HepG2 (cell line): Measurements from ENCODE around the gene HIRA. TPM values are rescaled to one million over a fixed set of nuclear protein-coding genes. Genes with fewer than 3 reads are reported as not detected.

Experiments
- CBX1 ChIP-seq: IDR thresholded peaks from one replicate; pipeline ENCODE4 v1.6.1; 2016; ENCODE audit warnings: antibody characterized with exemption, low read depth
- CENPBD1 ChIP-seq: sonication (generic); formaldehyde crosslinking; IDR thresholded peaks from 2 replicates; pipeline ENCODE4 v1.8.0; 2022; ENCODE audit warnings: missing genetic modification reagents, low read depth, mild to moderate bottlenecking, borderline replicate concordance
- FOSL1 ChIP-seq: sonication (generic); formaldehyde crosslinking; IDR thresholded peaks from 2 replicates; pipeline ENCODE4 v1.9.0; 2021; ENCODE audit warnings: missing genetic modification reagents, borderline replicate concordance
- GFI1 ChIP-seq: sonication (generic); formaldehyde crosslinking; IDR thresholded peaks from 2 replicates; pipeline ENCODE4 v1.5.0; 2020; ENCODE audit warnings: missing genetic modification reagents, mild to moderate bottlenecking, borderline replicate concordance
- HMG20B ChIP-seq: conservative IDR thresholded peaks from 2 replicates; pipeline ENCODE4 v1.6.1; 2016; ENCODE audit warnings: missing genetic modification reagents, missing compliant biosample characterization
- KDM1A ChIP-seq: IDR thresholded peaks from 2 replicates; pipeline ENCODE4 v1.6.1; 2016; ENCODE audit warnings: missing compliant biosample characterization
- KDM6A ChIP-seq: IDR thresholded peaks from 2 replicates; pipeline ENCODE4 v1.6.1; 2016; ENCODE audit warnings: low read depth
- NCOR1 ChIP-seq: fragments of 200-600 bp; sonication (generic); IDR thresholded peaks from 2 replicates; pipeline ENCODE4 v1.7.0; 2017; ENCODE audit warnings: antibody characterized with exemption, low read length, borderline replicate concordance
- NFATC3 ChIP-seq: sonication (generic); formaldehyde crosslinking; IDR thresholded peaks from 2 replicates; pipeline ENCODE4 v1.5.1; 2020; ENCODE audit warnings: mild to moderate bottlenecking, missing genetic modification reagents
- PCBP2 ChIP-seq: fragments of 200-400 bp; formaldehyde crosslinking; optimal IDR thresholded peaks from 2 replicates; pipeline ENCODE3; 2018; ENCODE audit warnings: low read length, low read depth; ENCODE audit not compliant: poor library complexity, severe bottlenecking
- POLR2AphosphoS2 ChIP-seq: IDR thresholded peaks from 2 replicates; pipeline ENCODE4 v1.6.1; 2011; ENCODE audit warnings: low read depth, low read length, improper control_type of control experiment
- SALL1 ChIP-seq: sonication (generic); formaldehyde crosslinking; IDR thresholded peaks from 2 replicates; pipeline ENCODE4 v1.8.0; 2022; ENCODE audit warnings: mild to moderate bottlenecking, missing genetic modification reagents
- SMAD9 ChIP-seq: sonication (generic); formaldehyde crosslinking; IDR thresholded peaks from 2 replicates; pipeline ENCODE4 v1.5.1; 2020; ENCODE audit warnings: mild to moderate bottlenecking, missing genetic modification reagents
- SNAI1 ChIP-seq: sonication (generic); formaldehyde crosslinking; IDR thresholded peaks from 2 replicates; pipeline ENCODE4 v1.5.0; 2020; ENCODE audit warnings: mild to moderate bottlenecking, missing genetic modification reagents, borderline replicate concordance
- TBX2 ChIP-seq: sonication (generic); formaldehyde crosslinking; IDR thresholded peaks from 2 replicates; pipeline ENCODE4 v1.5.0; 2020; ENCODE audit warnings: missing genetic modification reagents, mild to moderate bottlenecking, borderline replicate concordance
- ZNF10 ChIP-seq: sonication (generic); formaldehyde crosslinking; IDR thresholded peaks from 2 replicates; pipeline ENCODE4 v1.4.0; 2020; ENCODE audit warnings: mild to moderate bottlenecking, low read depth, missing genetic modification reagents, borderline replicate concordance
- ZNF24 ChIP-seq: fragments of 450-650 bp; IDR thresholded peaks from 2 replicates; pipeline ENCODE4 v1.6.1; 2017; ENCODE audit warnings: antibody characterized with exemption, mild to moderate bottlenecking
- ZNF501 ChIP-seq: sonication (generic); formaldehyde crosslinking; IDR thresholded peaks from 2 replicates; pipeline ENCODE4 v1.5.1; 2020; ENCODE audit warnings: mild to moderate bottlenecking, moderate library complexity, missing genetic modification reagents
- ZNF564 ChIP-seq: sonication (generic); formaldehyde crosslinking; IDR thresholded peaks from 2 replicates; pipeline ENCODE4 v1.8.1; 2023; ENCODE audit warnings: mild to moderate bottlenecking, missing genetic modification reagents
- ZNF709 ChIP-seq: sonication (generic); formaldehyde crosslinking; IDR thresholded peaks from 2 replicates; pipeline ENCODE4 v1.5.0; 2020; ENCODE audit warnings: mild to moderate bottlenecking, missing genetic modification reagents
- ZNF883 ChIP-seq: sonication (generic); formaldehyde crosslinking; IDR thresholded peaks from 2 replicates; pipeline ENCODE4 v1.5.1; 2020; ENCODE audit warnings: mild to moderate bottlenecking, missing genetic modification reagents; ENCODE audit errors: not compliant biosample characterization
- ZSCAN5A ChIP-seq: sonication (generic); formaldehyde crosslinking; IDR thresholded peaks from 2 replicates; pipeline ENCODE4 v1.8.0; 2022; ENCODE audit warnings: mild to moderate bottlenecking, missing genetic modification reagents, borderline replicate concordance
- polyA plus RNA-seq, 8 experiments: library from polyadenylated mRNA; depleted of rRNA in 3 of 8; stranded (reverse) in 7 of 8; unstranded in 1 of 8; fragments of >200 nt; fragmentation: Illumina TruSeq in 4 of 8; extraction: Trizol in 4 of 8; gene quantifications; 2 replicates each; pipeline versions ENCODE4 v1.2.1 to v1.2.3, GENCODE V29; 2011 to 2016; ENCODE audit warnings: low read depth in 4 of 8, missing spikeins in 1 of 8, mixed read lengths in 1 of 8; ENCODE audit not compliant: insufficient read depth in 1 of 8
- total RNA-seq, 5 experiments: library from RNA; depleted of rRNA; stranded (reverse); fragments of >200 nt; fragmentation: Illumina TruSeq; extraction: Trizol; gene quantifications; 2 replicates each; pipeline ENCODE4 v1.2.3, GENCODE V29; 2016; ENCODE audit warnings: low read depth in 1 of 5
- TF ChIP-seq, protein P1 (sequence below): sonication (generic); formaldehyde crosslinking; IDR thresholded peaks from 2 replicates; pipeline ENCODE4 v1.4.0; 2020; ENCODE audit warnings: missing genetic modification reagents, mild to moderate bottlenecking, borderline replicate concordance
- TF ChIP-seq, protein P2 (sequence below): sonication (generic); formaldehyde crosslinking; IDR thresholded peaks from 2 replicates; pipeline ENCODE4 v1.5.1; 2020; ENCODE audit warnings: mild to moderate bottlenecking, moderate library complexity, missing genetic modification reagents

The HIRA gene
- total and polyA plus RNA-seq, 2 of the 13 experiments (the other 11 are each of a cell fraction or from before 2014, with no cell fraction given), result 21.5 to 29.2 TPM

- TF ChIP-seq ZSCAN5A (CRISPR knock-in tag) (peak; percentile 87), PCBP2 (no peak), ZNF883 (CRISPR knock-in tag) (peak; percentile 92), HMG20B (CRISPR knock-in tag) (peak; percentile 76), ZNF24 (peak; percentile 82; the same call in 1 of the 2 replicates), SALL1 (CRISPR knock-in tag) (peak; percentile 92), NFATC3 (CRISPR knock-in tag) (peak; percentile 67; the same call in 1 of the 2 replicates), POLR2AphosphoS2 (no peak), TBX2 (CRISPR knock-in tag) (peak; percentile 96), SNAI1 (CRISPR knock-in tag) (peak; percentile 62), CBX1 (peak; percentile 99), KDM6A (CRISPR knock-in tag) (peak; percentile 55; the same call in 1 of the 2 replicates), ZNF501 (CRISPR knock-in tag) (peak; percentile 97), SMAD9 (CRISPR knock-in tag) (peak; percentile 76; the same call in 1 of the 2 replicates), ZNF10 (no peak), ZNF709 (peak; percentile 56; the same call in 1 of the 2 replicates), KDM1A (CRISPR knock-in tag) (no peak), FOSL1 (CRISPR knock-in tag) (peak; percentile 22; the same call in 1 of the 2 replicates), ZNF564 (CRISPR knock-in tag) (peak; percentile 93), GFI1 (no peak), CENPBD1 (no peak), NCOR1 (peak; percentile 53; the same call in 1 of the 2 replicates)
- TF ChIP-seq, protein P1, sequence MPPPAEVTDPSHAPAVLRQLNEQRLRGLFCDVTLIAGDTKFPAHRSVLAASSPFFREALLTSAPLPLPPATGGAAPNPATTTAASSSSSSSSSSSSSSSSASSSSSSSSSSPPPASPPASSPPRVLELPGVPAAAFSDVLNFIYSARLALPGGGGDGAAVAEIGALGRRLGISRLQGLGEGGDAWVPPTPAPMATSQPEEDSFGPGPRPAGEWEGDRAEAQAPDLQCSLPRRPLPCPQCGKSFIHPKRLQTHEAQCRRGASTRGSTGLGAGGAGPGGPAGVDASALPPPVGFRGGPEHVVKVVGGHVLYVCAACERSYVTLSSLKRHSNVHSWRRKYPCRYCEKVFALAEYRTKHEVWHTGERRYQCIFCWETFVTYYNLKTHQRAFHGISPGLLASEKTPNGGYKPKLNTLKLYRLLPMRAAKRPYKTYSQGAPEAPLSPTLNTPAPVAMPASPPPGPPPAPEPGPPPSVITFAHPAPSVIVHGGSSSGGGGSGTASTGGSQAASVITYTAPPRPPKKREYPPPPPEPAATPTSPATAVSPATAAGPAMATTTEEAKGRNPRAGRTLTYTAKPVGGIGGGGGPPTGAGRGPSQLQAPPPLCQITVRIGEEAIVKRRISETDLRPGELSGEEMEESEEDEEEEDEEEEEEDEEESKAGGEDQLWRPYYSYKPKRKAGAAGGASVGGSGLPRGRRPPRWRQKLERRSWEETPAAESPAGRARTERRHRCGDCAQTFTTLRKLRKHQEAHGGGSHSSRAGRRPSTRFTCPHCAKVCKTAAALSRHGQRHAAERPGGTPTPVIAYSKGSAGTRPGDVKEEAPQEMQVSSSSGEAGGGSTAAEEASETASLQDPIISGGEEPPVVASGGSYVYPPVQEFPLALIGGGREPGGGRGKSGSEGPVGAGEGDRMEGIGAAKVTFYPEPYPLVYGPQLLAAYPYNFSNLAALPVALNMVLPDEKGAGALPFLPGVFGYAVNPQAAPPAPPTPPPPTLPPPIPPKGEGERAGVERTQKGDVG (CRISPR knock-in tag), result peak; percentile 76; the same call in 1 of the 2 replicates
- TF ChIP-seq, protein P2, sequence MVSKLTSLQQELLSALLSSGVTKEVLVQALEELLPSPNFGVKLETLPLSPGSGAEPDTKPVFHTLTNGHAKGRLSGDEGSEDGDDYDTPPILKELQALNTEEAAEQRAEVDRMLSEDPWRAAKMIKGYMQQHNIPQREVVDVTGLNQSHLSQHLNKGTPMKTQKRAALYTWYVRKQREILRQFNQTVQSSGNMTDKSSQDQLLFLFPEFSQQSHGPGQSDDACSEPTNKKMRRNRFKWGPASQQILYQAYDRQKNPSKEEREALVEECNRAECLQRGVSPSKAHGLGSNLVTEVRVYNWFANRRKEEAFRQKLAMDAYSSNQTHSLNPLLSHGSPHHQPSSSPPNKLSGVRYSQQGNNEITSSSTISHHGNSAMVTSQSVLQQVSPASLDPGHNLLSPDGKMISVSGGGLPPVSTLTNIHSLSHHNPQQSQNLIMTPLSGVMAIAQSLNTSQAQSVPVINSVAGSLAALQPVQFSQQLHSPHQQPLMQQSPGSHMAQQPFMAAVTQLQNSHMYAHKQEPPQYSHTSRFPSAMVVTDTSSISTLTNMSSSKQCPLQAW (CRISPR knock-in tag), result peak; percentile 93
These were observed 759 bp upstream of the HIRA start, which contains the start of gene MRPL40 (continued) for GRCh38 chr22:19432133-19432851.
